Stimulated activated CD8-positive, alpha-beta memory T cell treated with anti-CD3 and anti-CD28 coated beads, Interleukin-12 subunit alpha, Interleukin-12 subunit beta, amount 100 ng/mL, for 24 hours (primary cell): ENCODE data around the gene PRKAG2.

Source experiments
- DNase-seq: peaks from one replicate; pipeline ENCODE4 v3.0.0-alpha.2; 2020; ENCODE audit errors: extremely low read depth

Gene PRKAG2

GRCh38 chr7:151866028-151866427 is 10.9 kb downstream of the PRKAG2 start:
- DNase-seq = no peak

DNA sequence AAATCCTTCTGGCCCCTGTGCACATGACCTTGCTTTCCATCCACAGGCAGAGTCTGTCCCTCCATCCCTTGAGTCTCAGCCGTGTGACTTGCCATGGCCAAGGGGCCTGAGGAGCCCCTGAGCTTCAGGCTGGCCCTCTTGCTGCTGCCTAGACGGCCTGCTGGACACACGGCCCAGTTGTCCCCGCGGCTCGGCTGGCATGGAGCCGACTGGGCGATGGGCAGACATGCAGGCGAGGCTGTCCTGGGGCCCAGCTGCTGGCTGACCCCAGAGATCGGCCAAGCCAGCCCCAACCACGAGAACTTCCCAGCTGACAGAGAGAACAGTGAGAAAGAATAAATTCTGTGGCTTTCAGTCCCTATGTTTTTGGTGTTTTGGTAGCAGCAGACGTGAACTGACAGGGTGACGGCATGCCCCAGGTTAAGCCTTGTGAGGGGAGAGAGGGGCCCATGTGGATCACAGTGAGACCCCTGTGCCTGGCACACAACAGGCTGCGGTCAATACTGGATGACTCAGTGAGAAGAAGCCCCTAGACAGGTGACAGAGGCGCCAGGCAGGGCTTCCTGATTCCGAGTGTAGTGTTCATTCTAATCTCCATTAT is 11.7 kb downstream of the PRKAG2 start:
- DNase-seq = no peak

GRCh38 chr7:151864561-151864960 is 12.4 kb downstream of the PRKAG2 start:
- DNase-seq = no peak

DNA sequence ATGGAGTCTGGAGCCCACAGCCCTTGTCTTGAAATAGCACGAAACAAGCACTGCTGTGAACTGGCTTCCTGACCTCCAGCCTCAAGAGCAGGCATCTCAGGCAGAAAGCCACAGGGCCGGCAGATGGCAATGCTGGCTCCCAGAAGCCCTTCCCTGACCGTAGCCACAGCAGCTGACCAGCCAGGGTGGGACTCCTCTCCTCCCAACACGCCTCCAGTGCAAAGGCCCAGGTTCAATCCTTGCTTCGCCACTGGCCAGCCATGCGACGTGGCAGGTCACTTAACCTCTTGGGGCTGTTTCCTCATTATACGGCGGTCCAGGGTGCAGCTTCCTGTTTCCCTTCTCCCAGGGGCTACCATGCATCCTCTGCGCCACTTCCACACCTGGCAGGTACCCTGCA is 12.8 kb downstream of the PRKAG2 start:
- no peak for DNase-seq

- no peak for DNase-seq
These were observed 13.4 kb downstream of the PRKAG2 start for GRCh38 chr7:151863386-151864079.

DNA sequence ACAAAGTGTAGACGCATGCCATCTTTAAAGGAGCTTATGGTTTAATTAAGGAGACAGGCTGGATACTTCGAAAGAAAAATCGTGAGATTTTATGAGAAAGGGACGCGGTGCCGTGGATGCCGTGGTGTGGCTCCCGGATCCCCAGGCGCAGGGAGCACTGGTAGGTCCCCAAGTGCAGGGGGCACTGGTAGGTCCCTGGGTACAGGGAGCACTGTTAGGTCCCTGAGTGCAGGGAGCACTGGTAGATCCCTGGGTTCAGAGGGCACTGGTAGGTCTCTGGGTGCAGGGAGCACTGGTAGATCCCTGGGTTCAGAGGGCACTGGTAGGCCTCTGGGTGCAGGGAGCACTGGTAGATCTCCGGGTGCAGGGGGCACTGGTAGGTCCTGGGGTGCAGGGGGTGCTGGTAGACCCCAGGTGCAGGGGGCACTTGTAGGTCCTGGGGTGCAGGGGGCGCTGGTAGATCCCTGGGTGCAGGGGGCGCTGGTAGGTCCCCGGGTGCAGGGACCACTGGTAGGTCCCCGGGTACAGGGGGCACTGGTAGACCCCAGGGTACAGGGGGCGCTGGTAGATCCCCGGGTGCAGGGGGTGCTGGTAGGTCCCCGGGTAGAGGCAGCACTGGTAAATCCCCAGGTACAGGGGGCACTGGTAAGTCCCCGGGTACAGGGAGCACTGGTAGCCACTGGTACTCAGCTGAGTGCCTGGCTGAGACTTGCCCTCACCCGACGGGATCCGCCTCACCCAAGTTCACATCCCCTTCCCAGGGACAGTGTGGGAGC is 14.1 kb downstream of the PRKAG2 start:
- no peak for DNase-seq

- DNase-seq = no peak
These were observed 15.0 kb downstream of the PRKAG2 start for GRCh38 chr7:151861881-151862280.

DNA sequence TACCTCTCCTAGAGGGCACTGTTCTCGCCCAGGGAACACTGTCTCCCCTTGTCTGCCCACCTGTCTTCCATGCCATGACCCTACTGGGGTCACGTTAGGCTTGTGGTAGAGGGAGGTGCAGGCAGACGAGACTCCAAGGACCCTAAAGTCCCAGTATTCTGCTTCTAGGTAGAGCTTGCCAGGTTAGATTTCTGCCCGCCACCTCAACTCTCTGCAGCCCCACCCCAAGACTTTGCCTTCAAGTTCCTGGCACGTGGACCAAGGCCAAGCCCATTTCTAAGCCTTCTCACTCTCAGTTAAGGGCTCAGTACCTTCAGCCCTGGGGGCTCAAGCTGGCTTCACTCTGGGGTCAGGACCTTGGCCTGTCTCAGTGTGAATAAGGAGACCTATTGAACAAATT is 16.1 kb downstream of the PRKAG2 start:
- no peak for DNase-seq

- DNase-seq = no peak
These were observed 16.8 kb downstream of the PRKAG2 start for GRCh38 chr7:151859948-151860685.

GRCh38 chr7:151859111-151859947 is 17.6 kb downstream of the PRKAG2 start:
- DNase-seq = no peak

GRCh38 chr7:151858456-151858855 is 18.5 kb downstream of the PRKAG2 start:
- no peak for DNase-seq

GRCh38 chr7:151857866-151858450 is 19.0 kb downstream of the PRKAG2 start:
- DNase-seq = no peak

- no peak for DNase-seq
These were observed 19.5 kb downstream of the PRKAG2 start for GRCh38 chr7:151857412-151857811.

GRCh38 chr7:151856516-151856915 is 20.4 kb downstream of the PRKAG2 start:
- DNase-seq = no peak

- no peak for DNase-seq
These were observed 20.8 kb downstream of the PRKAG2 start for GRCh38 chr7:151856098-151856497.

GRCh38 chr7:151854720-151855071 is 22.2 kb downstream of the PRKAG2 start:
- DNase-seq = no peak

DNA sequence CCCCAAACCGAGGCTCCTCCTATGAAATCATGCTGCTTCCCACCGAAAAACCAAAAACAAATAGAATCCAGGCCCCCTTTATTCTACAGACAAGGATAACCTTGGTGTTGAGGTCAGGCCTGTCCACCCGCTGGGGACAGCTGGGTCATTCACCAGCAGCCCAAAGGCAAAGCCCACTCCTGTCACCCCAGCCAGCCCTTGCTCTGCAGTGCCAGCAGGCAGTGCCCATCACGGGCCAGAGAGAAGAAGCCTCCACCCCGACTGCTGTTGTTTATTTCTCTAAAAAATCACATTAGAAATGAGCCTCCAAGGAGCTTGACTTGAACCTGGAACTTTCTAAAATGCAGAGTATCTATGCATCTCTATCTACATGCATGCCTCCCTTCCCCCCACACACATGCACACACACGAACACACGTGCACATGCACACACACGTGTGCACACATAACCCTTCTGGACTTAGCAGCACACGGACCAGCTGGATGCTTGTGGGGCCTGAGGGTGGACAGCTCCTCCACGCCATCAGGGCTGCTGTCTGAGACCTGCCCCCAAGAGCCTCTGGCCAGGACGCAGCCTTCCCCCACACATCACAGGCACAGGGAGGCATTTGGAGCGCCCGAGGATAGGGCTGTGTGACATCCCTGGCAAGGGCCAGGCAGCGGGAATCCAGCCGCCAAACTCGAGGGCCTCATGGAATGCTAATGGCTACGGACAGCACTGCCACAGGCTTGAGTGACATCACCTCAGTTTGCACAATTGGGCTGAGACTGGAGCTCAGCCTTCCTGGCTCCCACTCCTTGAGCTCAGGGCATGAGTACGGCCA is 22.8 kb downstream of the PRKAG2 start:
- DNase-seq = no peak

GRCh38 chr7:151852486-151853396 is 24.2 kb downstream of the PRKAG2 start:
- no peak for DNase-seq

DNA sequence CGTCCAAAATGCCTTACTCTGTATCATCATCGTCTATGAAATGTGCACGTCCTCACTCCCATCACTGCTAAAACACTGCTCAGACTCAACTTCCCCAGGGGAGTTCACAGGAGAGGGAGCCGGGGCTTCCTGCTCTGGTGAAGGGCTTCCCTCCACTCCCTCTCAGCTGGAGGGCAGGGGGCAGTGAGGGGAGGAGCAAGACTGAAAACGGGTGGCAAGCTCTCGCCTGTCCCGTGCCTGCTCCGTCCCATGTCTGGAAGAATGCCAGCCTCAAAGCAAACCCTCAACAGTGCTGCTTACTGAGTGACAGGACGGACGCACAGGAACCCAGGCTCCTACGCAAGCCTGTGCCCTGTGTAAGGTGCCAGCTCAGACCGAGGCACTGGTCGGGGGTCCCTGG is 25.1 kb downstream of the PRKAG2 start:
- no peak for DNase-seq
